HG03565 (cell line): ENCODE data around the gene DAZAP1.
"Not testable (repeated sequence)": the region's sequence is repeated elsewhere in the genome, so short reads cannot be mapped to it uniquely, and the experiment has no call there.

Source experiments
- ATAC-seq: cut with Tn5 transposase; IDR thresholded peaks from one replicate; pipeline ENCODE4 v1.9.1; 2021; ENCODE audit warnings: mild to moderate bottlenecking, moderate library complexity; ENCODE audit not compliant: unreplicated experiment

Gene DAZAP1

DNA sequence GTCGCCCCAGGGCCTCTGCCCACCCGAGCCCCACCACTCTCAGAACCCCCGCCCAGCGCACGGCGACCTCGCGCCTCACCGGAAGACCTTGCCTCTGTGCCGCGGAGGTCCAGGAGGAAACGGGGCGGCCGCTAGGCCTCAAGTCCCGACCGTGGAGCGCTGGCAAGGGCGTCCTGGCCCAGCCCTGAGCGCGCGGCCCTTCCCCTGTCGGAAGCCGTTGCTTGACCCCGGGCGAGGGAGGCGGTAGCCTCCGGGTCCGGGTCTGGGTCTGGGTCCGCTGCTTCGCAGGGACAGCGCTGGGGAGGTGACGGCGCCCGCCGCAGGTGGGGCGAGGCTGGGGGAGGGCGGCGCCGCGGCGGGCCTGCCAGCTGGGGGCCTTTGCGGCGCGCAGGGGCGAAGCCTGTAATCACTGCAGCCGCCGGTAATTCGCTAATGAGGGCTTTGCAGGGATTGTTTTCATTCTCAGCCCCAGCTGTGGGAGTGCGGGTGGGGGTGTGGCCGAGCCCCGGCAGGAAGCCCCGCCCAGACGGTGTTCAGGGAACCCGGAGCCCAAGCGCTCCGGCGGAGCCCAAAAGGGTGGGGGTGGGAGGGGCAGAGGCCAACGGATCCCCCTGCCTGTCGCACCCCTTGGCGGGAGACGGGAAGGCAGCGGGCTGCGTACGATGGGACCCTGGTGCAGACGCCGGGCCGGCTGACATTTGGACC is 63.1 kb downstream of the DAZAP1 start:
- ATAC-seq: no peak

DNA sequence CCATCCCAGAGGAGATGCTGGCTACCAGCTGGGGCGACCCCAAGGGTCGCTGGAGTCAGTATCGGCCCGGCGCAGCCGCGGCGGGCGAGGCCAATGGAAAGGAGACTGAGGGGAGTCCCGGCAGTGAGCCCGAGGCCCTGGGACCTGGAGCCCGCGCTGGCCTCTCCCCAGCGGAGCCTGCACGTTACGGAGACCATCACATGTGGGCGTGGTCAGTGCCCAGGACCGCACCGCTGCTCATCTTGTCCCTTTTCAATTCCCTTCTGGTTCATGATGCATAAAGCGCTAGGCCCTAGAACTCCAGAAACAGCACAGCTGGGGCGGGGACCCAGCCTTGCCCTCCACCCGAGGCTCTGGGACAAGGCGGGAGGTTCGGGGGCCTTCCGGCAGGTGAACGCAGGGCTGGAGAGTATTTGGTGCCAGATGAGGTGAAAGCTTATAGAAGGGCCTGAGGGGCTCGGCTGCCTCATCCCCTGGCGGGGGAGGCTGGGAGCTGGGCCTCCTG is 63.7 kb downstream of the DAZAP1 start:
- no peak for ATAC-seq

DNA sequence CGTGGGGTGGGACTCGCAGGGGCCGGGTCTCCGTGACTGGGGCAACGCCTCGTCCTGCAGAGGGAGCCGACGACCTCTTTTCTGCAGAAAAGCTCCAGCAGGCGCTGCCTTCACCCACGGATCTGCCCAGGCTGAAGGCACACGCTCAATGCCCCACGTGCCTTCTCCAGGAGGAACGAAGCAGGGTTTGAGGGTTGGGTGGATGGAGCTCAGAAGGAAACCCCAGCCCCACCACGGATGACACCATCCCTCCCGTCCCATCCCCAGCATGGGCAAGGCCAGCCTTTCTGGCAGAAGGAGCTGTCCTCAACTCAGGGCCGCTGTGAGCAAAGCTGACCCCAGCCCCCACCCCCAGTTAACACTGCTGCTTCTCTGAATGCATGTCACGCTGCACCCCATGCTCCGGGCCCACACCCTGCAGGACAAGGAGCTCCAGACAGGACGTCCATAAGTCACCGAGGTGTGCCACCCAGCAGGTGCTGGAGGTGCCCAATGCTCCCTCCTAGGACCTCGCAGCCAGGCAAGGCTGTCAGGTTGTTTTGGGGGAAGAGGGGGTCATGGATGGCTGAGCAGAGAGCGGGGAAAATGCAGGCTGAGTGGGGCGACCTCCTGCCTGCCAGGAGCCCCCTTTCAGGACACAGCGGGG is 64.3 kb downstream of the DAZAP1 start:
- no peak for ATAC-seq

DNA sequence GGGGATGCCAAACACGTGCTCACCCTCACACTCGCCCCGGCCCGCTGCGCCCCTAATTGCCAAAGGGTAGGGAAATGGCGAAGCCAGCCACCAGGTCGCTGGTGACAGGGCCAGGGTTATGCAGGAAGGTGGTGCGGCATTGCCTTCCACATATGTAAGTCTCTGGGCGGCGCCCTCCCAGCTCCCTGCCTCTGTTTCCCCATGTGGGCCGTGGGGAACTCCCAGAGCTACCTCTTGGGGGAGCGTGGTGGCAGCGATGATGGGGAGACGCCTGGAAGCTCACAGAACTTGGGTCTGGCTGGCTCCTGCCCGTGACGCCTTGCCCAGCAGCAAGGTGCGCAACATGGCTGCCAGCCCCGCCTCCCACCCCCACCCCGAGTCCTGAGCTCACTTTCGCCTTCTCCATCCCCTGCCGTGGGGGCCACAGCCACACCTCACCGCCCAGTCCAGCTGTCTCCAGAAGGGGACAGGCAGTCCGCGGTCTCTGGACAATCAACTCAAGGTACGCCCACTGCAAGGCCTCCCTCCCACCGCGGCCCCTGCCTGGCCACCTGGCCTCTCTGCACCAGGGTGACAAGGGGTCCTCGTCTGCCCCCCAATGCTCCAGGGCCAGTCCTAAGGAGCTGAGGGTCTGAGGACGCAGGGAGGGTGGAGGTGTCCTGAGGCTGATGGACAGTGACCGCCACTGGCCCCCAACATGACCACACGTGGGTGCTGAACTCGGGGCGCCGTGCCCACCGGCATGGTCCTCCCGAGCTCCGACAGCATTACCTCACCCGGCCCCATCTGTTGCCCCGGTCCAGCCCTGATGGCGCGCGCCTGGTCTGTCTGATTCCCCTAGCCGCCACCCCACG is 65.1 kb downstream of the DAZAP1 start:
- no peak for ATAC-seq

DNA sequence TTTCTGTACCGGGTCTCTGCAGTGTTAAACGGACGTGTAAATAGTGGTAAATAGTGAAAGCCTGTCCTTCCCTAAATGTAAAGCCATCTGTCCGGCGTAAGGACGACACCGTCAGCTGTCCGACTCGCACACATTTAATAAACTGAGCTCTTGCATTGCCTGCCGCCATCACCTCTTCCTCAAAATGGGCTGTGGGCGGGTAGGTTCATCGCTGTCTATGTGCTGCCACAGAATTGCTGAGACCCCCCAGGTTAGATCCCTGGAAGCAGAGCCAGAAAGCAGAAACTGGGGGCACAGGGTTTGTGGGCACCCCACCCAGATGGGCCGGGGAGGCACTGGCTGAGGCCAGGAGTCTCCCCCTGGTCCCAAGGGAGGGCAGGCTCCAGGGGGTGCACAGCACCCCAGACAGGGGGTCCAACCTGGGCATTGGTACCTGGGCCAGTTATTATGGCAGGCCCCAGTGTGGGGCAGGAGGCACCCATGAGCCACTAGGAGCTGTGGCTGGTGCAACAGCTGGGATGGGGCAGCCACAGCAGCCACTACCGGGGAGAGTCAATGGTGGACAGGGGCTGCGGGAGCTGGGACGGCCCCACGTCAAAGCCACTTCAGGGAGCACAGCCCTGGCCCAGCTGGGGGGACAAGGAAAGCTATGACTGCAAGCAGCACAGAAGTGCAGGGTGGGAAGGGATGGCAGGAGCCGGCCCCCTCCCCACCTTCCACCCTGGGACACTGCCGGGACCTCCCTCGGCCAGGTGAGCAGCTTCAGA is 65.9 kb downstream of the DAZAP1 start:
- ATAC-seq: no peak

DNA sequence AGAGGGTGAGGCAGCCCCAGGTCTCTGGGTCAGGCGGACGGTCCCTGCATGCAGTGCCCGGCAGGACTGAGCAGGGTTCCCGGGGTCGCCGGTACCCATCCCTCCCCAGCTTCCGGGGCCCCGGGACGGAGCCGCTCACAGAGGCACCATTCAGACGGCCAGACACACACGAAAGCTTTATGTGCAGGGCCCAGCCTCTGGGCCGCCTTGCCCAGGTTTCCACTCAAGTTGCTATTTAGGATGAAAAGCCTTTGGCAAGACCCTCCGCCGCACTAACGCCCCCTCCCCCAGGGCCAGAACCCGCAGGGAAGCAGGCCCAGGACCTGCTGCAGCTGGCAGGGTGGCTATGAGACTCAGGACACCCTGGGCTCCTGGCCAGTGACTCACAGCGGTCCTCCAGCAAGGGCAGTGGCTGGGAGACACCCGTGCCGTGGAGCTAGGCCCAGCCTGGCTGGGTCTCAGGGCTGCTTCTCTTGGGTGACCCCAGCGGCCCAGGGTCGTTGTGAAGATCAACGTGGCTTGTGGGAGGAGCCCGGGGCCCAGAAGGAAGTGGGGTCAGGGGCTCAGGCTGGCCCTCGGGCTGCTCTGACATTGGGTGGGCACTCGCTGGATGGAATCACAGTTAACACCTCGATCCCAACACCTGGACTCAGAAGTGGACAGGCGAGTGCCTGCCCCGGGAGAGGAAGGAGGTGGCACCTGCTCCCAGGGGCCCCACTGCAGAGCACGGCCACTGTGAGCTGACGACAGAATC is 66.8 kb downstream of the DAZAP1 start:
- ATAC-seq: no peak

DNA sequence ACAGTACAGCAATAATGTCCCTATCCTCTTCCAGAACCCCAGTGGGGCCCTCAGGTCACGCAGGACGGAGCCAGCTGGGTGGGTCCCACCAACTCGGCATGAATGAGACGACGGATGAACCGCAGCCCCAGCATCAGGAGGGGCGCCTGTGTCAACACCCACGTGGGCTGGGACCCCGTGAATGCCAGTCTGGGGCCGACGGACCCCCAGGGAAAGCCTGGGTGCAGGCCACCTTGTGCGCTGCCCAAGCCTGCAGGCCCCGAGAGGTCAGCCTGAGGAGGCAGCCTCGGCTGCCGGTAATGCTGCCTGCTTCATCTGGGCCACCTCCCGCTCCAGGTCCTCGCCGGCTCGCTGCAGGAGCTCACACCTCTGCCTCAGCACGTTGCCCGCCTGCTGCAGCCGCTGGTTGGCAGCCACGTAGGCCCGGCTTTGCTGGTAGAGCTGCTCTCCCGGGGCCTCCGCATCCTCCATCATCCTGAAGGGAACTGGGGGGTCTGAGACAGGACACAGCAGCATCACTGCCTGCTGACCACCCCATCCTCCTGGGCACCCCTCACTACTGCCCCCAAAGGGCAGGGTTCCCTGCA is 67.5 kb downstream of the DAZAP1 start:
- ATAC-seq: no peak

DNA sequence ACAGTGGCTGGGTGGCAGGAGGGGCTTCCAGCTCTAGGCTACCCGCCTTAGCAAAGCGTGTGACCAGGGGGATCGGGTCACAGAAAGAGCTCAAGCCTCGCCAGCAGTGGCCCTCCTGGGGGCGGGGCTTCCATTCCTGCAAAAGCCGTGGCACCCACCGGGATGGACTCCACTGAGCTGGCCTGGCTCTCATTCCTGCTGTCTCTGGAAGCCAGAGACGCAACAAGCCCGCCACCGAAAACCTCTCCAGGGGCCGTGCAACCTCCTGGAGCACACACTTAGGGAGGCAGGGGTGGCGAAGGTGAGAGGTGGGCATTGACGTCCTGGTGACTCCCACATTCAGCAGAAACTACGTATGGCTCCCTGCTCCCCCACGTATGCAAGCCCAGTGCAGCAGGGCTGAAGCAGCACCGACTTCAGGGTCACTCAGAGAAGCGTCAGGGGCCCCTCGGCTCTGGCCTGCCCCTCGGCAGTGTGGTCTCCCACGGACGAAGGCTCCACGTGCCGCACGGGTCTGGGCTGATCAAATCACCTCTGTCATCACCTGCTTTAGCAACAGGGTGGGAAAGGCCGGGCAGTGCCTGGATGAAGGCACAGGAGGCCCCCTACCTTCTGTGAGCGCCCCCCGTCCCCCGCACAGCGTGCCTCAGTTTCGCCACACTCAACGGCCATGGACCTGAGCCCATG is 68.5 kb downstream of the DAZAP1 start:
- ATAC-seq: no peak

DNA sequence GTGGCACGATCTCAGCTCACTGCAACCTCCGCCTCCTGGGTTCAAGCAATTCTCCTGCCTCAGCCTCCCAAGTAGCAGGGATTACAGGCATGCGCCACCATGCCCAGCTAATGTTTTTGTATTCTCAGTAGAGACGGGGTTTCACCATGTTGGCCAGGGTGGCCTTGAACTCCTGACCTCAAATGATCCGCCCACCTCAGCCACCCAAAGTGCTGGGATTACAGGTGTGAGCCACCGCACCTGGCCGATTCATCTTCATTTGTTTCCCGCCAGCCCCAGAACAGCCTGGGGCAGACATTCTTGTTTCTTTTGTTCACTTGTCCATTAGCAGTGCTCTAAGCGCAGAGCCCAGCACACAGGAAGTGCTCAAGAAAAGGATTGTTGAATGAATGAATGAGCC is 69.7 kb downstream of the DAZAP1 start:
- not testable (repeated sequence) for ATAC-seq

DNA sequence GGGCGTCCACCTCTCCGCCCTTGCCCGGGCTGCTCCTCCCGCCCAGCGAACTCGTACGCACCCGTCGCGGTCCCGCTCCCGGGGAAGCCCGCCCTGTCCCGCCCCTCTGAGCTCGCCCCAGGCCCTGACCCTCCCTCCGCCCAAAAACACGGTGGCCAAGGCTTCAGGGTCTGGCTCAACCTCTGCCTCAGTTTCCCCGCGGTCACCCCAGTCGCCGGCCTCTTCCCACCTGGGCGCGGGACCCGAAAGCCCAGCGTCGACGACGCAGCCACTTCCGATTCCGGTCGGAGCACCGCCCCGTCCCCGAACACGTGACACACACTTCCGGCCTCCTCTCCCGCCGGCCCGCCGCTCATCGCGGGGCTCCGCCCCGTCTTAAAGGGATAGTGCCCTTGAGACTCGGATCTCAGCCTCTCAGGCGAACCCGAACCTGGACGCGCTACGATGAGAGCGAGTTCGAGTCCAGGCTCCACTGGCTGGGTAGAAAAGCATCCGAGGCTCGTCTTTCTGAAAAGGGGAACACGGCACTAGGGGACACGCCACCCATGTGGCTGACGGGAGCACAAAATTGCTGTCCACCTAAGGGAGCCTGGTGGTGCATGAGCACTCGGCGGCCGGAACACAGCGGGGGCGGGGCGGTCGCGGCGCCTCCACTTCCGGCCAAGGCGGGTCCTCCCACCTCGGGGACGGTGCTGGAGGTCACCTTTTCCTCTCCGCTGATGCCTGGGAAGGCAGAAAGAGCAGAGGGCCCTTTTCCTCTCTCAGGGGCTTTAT is 71.7 kb downstream of the DAZAP1 start, which contains the start of gene C19orf25:
C19orf25 (minus strand) TSS at position 282 of the 774 bp plus-strand sequence. CDS start 312 bp downstream, outside the sequence.
- peak; percentile 82 for ATAC-seq

DNA sequence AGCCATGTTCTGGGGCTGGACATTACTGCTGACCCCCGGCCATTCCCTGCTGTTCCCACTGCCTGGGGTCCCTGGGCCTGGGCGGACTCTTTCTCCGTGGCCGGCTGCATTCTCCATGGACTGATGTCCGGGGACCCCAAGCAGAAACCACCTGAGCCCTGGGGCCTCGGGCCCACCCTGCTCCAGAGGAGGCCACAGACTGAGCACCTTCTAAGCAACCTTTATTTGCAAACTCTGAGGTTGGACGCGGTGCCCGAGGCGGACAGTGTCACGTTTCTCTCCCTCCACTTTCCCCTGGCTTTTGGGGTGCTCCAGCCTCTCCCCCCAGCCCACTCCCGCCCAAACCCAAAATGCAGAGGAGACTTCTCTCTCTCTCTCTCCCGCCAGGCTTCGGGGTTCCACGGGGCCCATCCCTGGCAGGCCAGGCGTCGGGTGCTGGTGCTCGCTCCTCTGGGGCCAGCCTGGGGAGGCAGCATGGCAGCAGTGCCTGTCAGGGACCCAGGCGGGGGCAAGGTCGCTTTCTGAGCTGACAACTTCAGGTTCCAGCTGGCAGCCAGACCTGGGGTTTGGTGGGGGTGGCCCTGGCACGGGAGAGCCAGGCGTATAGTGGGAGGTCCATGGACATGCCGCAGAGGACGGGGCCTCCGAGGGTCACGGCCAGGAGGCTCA is 74.0 kb downstream of the DAZAP1 start:
- no peak for ATAC-seq

DNA sequence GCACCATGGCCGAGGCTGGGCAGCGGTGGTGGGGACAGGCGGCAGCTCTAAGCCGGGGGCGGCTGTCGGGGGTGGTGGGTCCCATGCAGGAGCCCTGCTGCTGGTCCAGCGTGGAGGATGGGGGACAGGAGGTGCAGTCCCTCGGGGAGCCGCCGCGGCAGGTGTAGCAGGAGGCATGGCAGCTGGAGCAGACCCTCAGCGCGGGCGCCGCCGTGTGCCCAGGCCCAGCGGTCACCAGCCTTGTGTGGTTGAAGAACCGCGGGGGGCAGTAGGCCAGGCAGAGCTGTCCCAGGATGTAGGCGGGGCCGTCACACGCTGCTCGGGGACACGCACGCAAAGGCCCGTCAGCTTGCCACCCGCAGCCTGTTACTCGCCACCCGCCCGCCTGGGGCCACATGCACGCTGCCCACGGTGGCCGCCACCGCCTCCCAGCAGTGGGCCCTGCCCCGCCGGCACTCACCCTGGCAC is 74.5 kb downstream of the DAZAP1 start:
- no peak for ATAC-seq

DNA sequence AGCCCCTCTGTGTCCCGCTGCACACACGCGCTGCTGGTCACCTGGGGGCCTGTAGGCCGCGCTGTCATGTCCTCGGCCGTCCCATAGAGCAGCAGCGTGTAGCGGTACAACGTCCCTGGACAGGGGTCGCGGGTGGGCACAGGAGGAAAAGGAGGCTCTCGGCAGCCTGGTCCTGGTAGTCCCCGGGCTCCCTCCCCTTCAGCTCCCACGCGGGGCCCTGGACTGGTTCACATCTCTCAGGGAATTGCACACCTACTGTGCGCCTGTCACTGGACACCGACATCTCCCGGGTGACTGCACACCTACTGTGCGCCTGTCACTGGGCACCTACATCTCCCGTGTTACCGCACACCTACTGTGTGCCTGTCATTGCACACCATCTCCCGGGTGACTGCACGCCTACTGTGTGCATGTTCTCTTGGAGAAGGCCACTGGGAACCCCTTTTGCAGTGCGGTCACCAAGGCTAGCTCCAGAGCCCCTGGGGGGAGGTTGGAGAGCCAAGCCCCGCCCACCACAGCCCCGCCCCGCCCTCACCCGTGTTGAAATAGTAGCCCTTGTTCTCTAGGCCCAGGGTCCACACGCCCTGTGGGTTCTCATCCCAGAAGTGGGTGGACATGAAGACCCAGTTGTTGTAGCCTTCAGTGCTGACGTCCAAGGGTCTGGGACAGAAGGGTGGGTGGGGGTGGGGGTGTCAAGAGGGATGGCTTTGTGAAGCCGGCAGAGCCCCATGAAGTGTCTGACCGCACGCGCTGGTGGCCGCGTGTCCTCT is 75.2 kb downstream of the DAZAP1 start:
- ATAC-seq: no peak

DNA sequence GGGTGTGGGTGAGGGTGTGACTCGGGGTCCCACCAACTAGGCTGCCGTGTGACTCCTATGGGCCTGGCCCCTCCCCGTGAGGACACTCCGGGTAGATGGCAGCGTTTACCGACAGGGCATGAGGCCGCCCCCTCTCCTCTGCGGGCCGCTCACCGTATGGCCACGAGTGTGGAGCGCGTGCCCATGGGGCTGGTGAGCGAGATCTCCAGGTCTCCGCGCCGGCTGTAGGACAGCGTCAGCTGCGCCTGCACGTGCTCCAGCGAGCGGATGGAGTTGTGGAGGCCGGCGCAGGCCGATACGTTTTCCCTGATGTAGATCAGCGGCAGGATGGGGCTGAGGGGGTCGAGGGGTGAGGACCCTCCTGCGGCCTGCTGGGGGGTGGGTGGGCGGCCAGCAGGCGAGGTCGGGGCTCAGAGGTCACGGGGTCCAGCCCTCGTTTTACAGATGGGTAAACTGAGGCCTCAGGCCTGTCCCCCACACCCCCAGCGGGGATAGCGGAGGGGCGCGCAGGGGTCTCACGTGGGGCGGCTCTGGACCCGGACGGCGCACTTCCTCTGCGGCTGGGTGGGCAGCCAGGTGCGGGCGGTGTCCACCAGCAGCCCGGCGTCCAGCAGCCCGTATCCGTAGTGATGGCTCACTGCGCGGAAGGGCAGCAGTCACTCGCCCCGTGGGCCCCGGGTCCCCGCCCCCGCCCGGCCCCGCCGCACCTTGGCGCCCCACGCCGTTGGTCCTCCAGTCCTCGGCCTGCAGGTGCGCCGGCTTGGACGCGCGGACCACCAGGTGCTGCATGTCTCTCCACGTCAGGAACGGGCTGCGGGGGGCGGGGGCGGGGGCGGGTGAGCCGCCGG is 76.0 kb downstream of the DAZAP1 start:
- no peak for ATAC-seq

DNA sequence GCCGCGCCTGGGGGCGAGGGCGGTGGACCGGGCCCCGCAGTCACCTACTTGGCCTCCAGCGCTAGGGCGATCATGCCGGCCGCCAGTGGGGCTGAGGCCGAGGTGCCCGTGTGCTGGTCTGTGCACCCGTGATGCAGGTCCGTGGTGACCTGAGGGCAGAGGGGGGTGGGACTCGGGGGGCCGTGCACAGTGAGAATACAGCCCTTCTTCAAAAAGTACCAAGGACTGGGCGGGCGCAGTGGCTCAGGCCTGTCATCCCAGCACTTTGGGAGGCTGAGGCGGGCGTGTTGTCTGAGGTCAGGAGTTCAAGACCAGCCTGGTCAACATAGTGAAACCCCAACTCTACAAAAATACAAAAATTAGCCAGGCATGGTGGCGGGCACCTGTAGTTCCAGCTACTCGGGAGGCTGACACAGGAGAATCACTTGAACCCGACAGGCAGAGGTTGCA is 76.6 kb downstream of the DAZAP1 start:
- ATAC-seq: no peak
